A549 treated with AZD2906 at 1 μM for 4 hours (cell line): ENCODE results near the gene TMEM106A. TPM values are rescaled to one million over a fixed set of nuclear protein-coding genes. Genes with fewer than 3 reads are reported as not detected.

Experiments
- total RNA-seq: library from RNA; stranded (reverse); fragments of 200-300 nt; extraction: Qiagen RNA extraction; gene quantifications from 5 replicates; pipeline ENCODE4 v1.2.3, GENCODE V29; 2022

TMEM106A gene
- total RNA-seq = 1.0 to 1.3 TPM (median 1.1 TPM) in 5 replicates

GRCh38 chr17:43211480-43212402 lies at the start of gene TMEM106A:
TSS of gene TMEM106A (plus strand) at chr17:43211875. CDS start at chr17:43213042, 1,167 bp downstream.

GRCh38 chr17:43170766-43171585 lies 40.7 kb upstream of the TMEM106A start, which contains the start of gene NBR1:
TSS of gene NBR1 (plus strand) at chr17:43171214. CDS start at chr17:43175800, 4,586 bp downstream.

GRCh38 chr17:43228020-43228782 lies 16.5 kb downstream of the TMEM106A start, which contains the start of gene CCDC200:
TSS of gene CCDC200 (minus strand) at chr17:43228623. CDS start at chr17:43228554, 69 bp downstream.

GRCh38 chr17:43233877-43234276 lies 22.2 kb downstream of the TMEM106A start, which contains the start of gene RNU2-1:
TSS of gene RNU2-1 (minus strand) at chr17:43233977.

Other genes starting within 250 kb of the TMEM106A start
- gene AARSD1, start 247.4 kb upstream of the TMEM106A start, total RNA-seq = 52.3 to 58.2 TPM (median 56.4 TPM) in 5 replicates
- gene PTGES3L, start 231.8 kb upstream of the TMEM106A start, total RNA-seq = 0.63 to 1.3 TPM (median 0.87 TPM) in 5 replicates
- gene RUNDC1, start 231.3 kb upstream of the TMEM106A start, total RNA-seq = 19.0 to 20.1 TPM (median 19.6 TPM) in 5 replicates
- 2,911 to 3,334 TPM (median 2,945 TPM) in 5 replicates for gene RPL27, start 213.5 kb upstream of the TMEM106A start, total RNA-seq
- gene IFI35, start 205.1 kb upstream of the TMEM106A start, total RNA-seq = 17.3 to 20.9 TPM (median 19.0 TPM) in 5 replicates
- 228 to 248 TPM (median 238 TPM) in 5 replicates for gene VAT1, start 189.5 kb upstream of the TMEM106A start, total RNA-seq
- 0.13 to 0.27 TPM (median 0.14 TPM) in 5 replicates for gene RND2, start 186.6 kb upstream of the TMEM106A start, total RNA-seq
- 20.0 to 33.7 TPM (median 23.7 TPM) in 5 replicates for gene BRCA1, start 86.5 kb upstream of the TMEM106A start, total RNA-seq
- gene NBR1, start 40.7 kb upstream of the TMEM106A start, total RNA-seq = 34.4 to 47.5 TPM (median 39.4 TPM) in 5 replicates
- gene CCDC200, start 16.7 kb downstream of the TMEM106A start, total RNA-seq = not detected in 5 replicates
- gene RNU2-1, start 22.1 kb downstream of the TMEM106A start, total RNA-seq = not detected in 5 replicates
- 19.0 to 27.3 TPM (median 25.3 TPM) in 5 replicates for gene ARL4D, start 187.1 kb downstream of the TMEM106A start, total RNA-seq